OCI-LY3 (cell line): ENCODE data around the gene FAM43A.

Experiments used
- EZH2phosphoT487 ChIP-seq: fragments of 200-600 bp; shearing (Covaris generic); IDR thresholded peaks from 2 replicates; pipeline ENCODE4 v1.6.1; 2018; ENCODE audit warnings: antibody characterized with exemption, mixed run types, low read depth
- TF ChIP-seq, protein P1 (sequence below): fragments of 200-600, 300-600 bp; sonication (generic); IDR thresholded peaks from 2 replicates; pipeline ENCODE4 v1.5.1; 2014; ENCODE audit warnings: antibody characterized with exemption, low read length, low read depth

GRCh38 chr3:194690501-194691372 is 5.1 kb downstream of the FAM43A start:
- TF ChIP-seq, protein P1, sequence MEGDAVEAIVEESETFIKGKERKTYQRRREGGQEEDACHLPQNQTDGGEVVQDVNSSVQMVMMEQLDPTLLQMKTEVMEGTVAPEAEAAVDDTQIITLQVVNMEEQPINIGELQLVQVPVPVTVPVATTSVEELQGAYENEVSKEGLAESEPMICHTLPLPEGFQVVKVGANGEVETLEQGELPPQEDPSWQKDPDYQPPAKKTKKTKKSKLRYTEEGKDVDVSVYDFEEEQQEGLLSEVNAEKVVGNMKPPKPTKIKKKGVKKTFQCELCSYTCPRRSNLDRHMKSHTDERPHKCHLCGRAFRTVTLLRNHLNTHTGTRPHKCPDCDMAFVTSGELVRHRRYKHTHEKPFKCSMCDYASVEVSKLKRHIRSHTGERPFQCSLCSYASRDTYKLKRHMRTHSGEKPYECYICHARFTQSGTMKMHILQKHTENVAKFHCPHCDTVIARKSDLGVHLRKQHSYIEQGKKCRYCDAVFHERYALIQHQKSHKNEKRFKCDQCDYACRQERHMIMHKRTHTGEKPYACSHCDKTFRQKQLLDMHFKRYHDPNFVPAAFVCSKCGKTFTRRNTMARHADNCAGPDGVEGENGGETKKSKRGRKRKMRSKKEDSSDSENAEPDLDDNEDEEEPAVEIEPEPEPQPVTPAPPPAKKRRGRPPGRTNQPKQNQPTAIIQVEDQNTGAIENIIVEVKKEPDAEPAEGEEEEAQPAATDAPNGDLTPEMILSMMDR: no peak
- TF ChIP-seq EZH2phosphoT487: no peak
